ENCODE measurements around the gene ETV3.

Gene ETV3

GRCh38 chr1:157092831-157093230 lies 45.4 kb downstream of the ETV3 start:
- Mint-ChIP-seq H3K36me3 (ENCODE audit: low read depth) (no peaks in the 10 kb centered on the region), H3K27ac (no peak overlapping the region), H3K4me3 (no peak overlapping the region), H3K9me3 (no peaks in the 10 kb centered on the region), H3K27me3 (ENCODE audit: low read depth) (peaks cover 2% of the 10 kb centered on the region), H3K4me1 (ENCODE audit: low read depth) (no peaks in the 10 kb centered on the region)
- DNase-seq (ENCODE audit: low spot score): no peak

GRCh38 chr1:157091668-157092273 lies 46.4 kb downstream of the ETV3 start:
- H3K27ac Mint-ChIP-seq: no peak overlapping the region
- H3K9me3 Mint-ChIP-seq: no peaks in the 10 kb centered on the region

GRCh38 chr1:157091186-157091585 lies 47.0 kb downstream of the ETV3 start:
- Mint-ChIP-seq H3K4me3 (no peak overlapping the region), H3K36me3 (ENCODE audit: low read depth) (no peaks in the 10 kb centered on the region), H3K27me3 (ENCODE audit: low read depth) (peaks cover 2% of the 10 kb centered on the region), H3K9me3 (no peaks in the 10 kb centered on the region), H3K4me1 (ENCODE audit: low read depth) (no peaks in the 10 kb centered on the region), H3K27ac (no peak overlapping the region)
- no peak for DNase-seq (ENCODE audit: low spot score)

More at GRCh38 chr1:157091668-157092273, 46.4 kb downstream of the ETV3 start:
- DNase-seq (ENCODE audit: low spot score): no peak
- Mint-ChIP-seq H3K4me1 (ENCODE audit: low read depth) (no peaks in the 10 kb centered on the region), H3K36me3 (ENCODE audit: low read depth) (no peaks in the 10 kb centered on the region), H3K27me3 (ENCODE audit: low read depth) (peaks cover 2% of the 10 kb centered on the region), H3K4me3 (no peak overlapping the region)

- Mint-ChIP-seq H3K4me1 (ENCODE audit: low read depth) (no peaks in the 10 kb centered on the region), H3K9me3 (no peaks in the 10 kb centered on the region), H3K36me3 (ENCODE audit: low read depth) (no peaks in the 10 kb centered on the region), H3K4me3 (no peak overlapping the region), H3K27me3 (ENCODE audit: low read depth) (peaks cover 2% of the 10 kb centered on the region), H3K27ac (no peak overlapping the region)
- DNase-seq (ENCODE audit: low spot score): no peak
These were observed 47.4 kb downstream of the ETV3 start for GRCh38 chr1:157090771-157091170.

GRCh38 chr1:157090196-157090647 lies 48.0 kb downstream of the ETV3 start:
- no peak overlapping the region for H3K27ac Mint-ChIP-seq
- peaks cover 2% of the 10 kb centered on the region for H3K27me3 Mint-ChIP-seq (ENCODE audit: low read depth)
- no peaks in the 10 kb centered on the region for H3K36me3 Mint-ChIP-seq (ENCODE audit: low read depth)
- H3K9me3 Mint-ChIP-seq: no peaks in the 10 kb centered on the region
- H3K4me3 Mint-ChIP-seq: no peak overlapping the region
- peak; percentile 65 for DNase-seq (ENCODE audit: low spot score)
- H3K4me1 Mint-ChIP-seq (ENCODE audit: low read depth): no peaks in the 10 kb centered on the region

GRCh38 chr1:157089789-157090188 lies 48.4 kb downstream of the ETV3 start:
- Mint-ChIP-seq H3K27me3 (ENCODE audit: low read depth) (peaks cover 2% of the 10 kb centered on the region), H3K4me3 (no peak overlapping the region), H3K27ac (no peak overlapping the region), H3K36me3 (ENCODE audit: low read depth) (no peaks in the 10 kb centered on the region), H3K4me1 (ENCODE audit: low read depth) (no peaks in the 10 kb centered on the region), H3K9me3 (no peaks in the 10 kb centered on the region)
- no peak for DNase-seq (ENCODE audit: low spot score)

- Mint-ChIP-seq H3K27ac (no peak overlapping the region), H3K4me3 (no peak overlapping the region), H3K4me1 (ENCODE audit: low read depth) (no peaks in the 10 kb centered on the region), H3K36me3 (ENCODE audit: low read depth) (no peaks in the 10 kb centered on the region), H3K27me3 (ENCODE audit: low read depth) (peaks cover 7% of the 10 kb centered on the region), H3K9me3 (no peaks in the 10 kb centered on the region)
- no peak for DNase-seq (ENCODE audit: low spot score)
These were observed 49.6 kb downstream of the ETV3 start for GRCh38 chr1:157088607-157089006.

GRCh38 chr1:157087030-157087429 lies 51.2 kb downstream of the ETV3 start:
- Mint-ChIP-seq H3K27ac (no peak overlapping the region), H3K9me3 (no peaks in the 10 kb centered on the region), H3K4me3 (no peak overlapping the region), H3K36me3 (ENCODE audit: low read depth) (no peaks in the 10 kb centered on the region), H3K27me3 (ENCODE audit: low read depth) (peaks cover 10% of the 10 kb centered on the region), H3K4me1 (ENCODE audit: low read depth) (no peaks in the 10 kb centered on the region)
- no peak for DNase-seq (ENCODE audit: low spot score)

GRCh38 chr1:157086299-157086698 lies 51.9 kb downstream of the ETV3 start:
- Mint-ChIP-seq H3K27ac (no peak overlapping the region), H3K9me3 (no peaks in the 10 kb centered on the region), H3K4me1 (ENCODE audit: low read depth) (no peaks in the 10 kb centered on the region), H3K27me3 (ENCODE audit: low read depth) (peaks cover 10% of the 10 kb centered on the region), H3K36me3 (ENCODE audit: low read depth) (no peaks in the 10 kb centered on the region), H3K4me3 (no peak overlapping the region)
- DNase-seq (ENCODE audit: low spot score): no peak

- Mint-ChIP-seq H3K4me3 (no peak overlapping the region), H3K9me3 (no peaks in the 10 kb centered on the region), H3K27ac (no peak overlapping the region), H3K4me1 (ENCODE audit: low read depth) (no peaks in the 10 kb centered on the region), H3K27me3 (ENCODE audit: low read depth) (peaks cover 12% of the 10 kb centered on the region), H3K36me3 (ENCODE audit: low read depth) (no peaks in the 10 kb centered on the region)
- no peak for DNase-seq (ENCODE audit: low spot score)
These were observed 52.8 kb downstream of the ETV3 start for GRCh38 chr1:157085421-157085820.

- Mint-ChIP-seq H3K4me1 (ENCODE audit: low read depth) (no peaks in the 10 kb centered on the region), H3K36me3 (ENCODE audit: low read depth) (no peaks in the 10 kb centered on the region)
These were observed 53.5 kb downstream of the ETV3 start for GRCh38 chr1:157084720-157085119.

GRCh38 chr1:157081707-157082106 lies 56.5 kb downstream of the ETV3 start:
- no peak for DNase-seq (ENCODE audit: low spot score)
- no peaks in the 10 kb centered on the region for H3K9me3 Mint-ChIP-seq
- H3K27me3 Mint-ChIP-seq (ENCODE audit: low read depth): peaks cover 31% of the 10 kb centered on the region
- no peaks in the 10 kb centered on the region for H3K36me3 Mint-ChIP-seq (ENCODE audit: low read depth)
- H3K4me1 Mint-ChIP-seq (ENCODE audit: low read depth): no peaks in the 10 kb centered on the region
- no peak overlapping the region for H3K4me3 Mint-ChIP-seq
- no peak overlapping the region for H3K27ac Mint-ChIP-seq

More at GRCh38 chr1:157084720-157085119, 53.5 kb downstream of the ETV3 start:
- DNase-seq (ENCODE audit: low spot score): no peak
- no peaks in the 10 kb centered on the region for H3K9me3 Mint-ChIP-seq
- no peak overlapping the region for H3K4me3 Mint-ChIP-seq
- H3K27ac Mint-ChIP-seq: no peak overlapping the region
- peaks cover 12% of the 10 kb centered on the region for H3K27me3 Mint-ChIP-seq (ENCODE audit: low read depth)

GRCh38 chr1:157080714-157081113 lies 57.5 kb downstream of the ETV3 start:
- H3K4me1 Mint-ChIP-seq (ENCODE audit: low read depth): no peaks in the 10 kb centered on the region
- no peaks in the 10 kb centered on the region for H3K36me3 Mint-ChIP-seq (ENCODE audit: low read depth)
- H3K27me3 Mint-ChIP-seq (ENCODE audit: low read depth): peaks cover 34% of the 10 kb centered on the region
- no peaks in the 10 kb centered on the region for H3K9me3 Mint-ChIP-seq
- no peak overlapping the region for H3K27ac Mint-ChIP-seq
- no peak overlapping the region for H3K4me3 Mint-ChIP-seq
- DNase-seq (ENCODE audit: low spot score): no peak

GRCh38 chr1:157077394-157077793 lies 60.8 kb downstream of the ETV3 start:
- H3K36me3 Mint-ChIP-seq (ENCODE audit: low read depth): no peaks in the 10 kb centered on the region
- H3K4me1 Mint-ChIP-seq (ENCODE audit: low read depth): peaks cover 4% of the 10 kb centered on the region
- H3K27me3 Mint-ChIP-seq (ENCODE audit: low read depth): peaks cover 42% of the 10 kb centered on the region
- no peak overlapping the region for H3K4me3 Mint-ChIP-seq
- no peak overlapping the region for H3K27ac Mint-ChIP-seq
- H3K9me3 Mint-ChIP-seq: no peaks in the 10 kb centered on the region
- DNase-seq (ENCODE audit: low spot score): no peak
